Mucosa of stomach (tissue), 1 donor: ENCODE data around the gene PLRG1.

ENCODE experiments used
- H3K27me3 ChIP-seq: one replicate; pipeline ENCODE4 v1.7.0; 2013; ENCODE audit warnings: mild to moderate bottlenecking, low read length; ENCODE audit not compliant: control insufficient read depth, insufficient read depth
- H3K36me3 ChIP-seq: one replicate; pipeline ENCODE4 v1.7.0; 2013; ENCODE audit warnings: low read length; ENCODE audit not compliant: control insufficient read depth, insufficient read depth
- H3K4me1 ChIP-seq: one replicate; pipeline ENCODE4 v1.7.0; 2013; ENCODE audit warnings: mild to moderate bottlenecking, low read length; ENCODE audit not compliant: control insufficient read depth, insufficient read depth
- H3K4me3 ChIP-seq: one replicate; pipeline ENCODE4 v1.7.0; 2013; ENCODE audit warnings: low read length
- H3K9ac ChIP-seq: one replicate; pipeline ENCODE4 v1.7.0; 2013; ENCODE audit warnings: mild to moderate bottlenecking, low read length, moderate library complexity
- H3K9me3 ChIP-seq: one replicate; pipeline ENCODE4 v1.7.0; 2013; ENCODE audit warnings: mild to moderate bottlenecking, low read length, moderate library complexity; ENCODE audit not compliant: control insufficient read depth
- donor health status: Pancreatic carcinoma.

PLRG1 gene

GRCh38 chr4:154485127-154485773 is 65.0 kb downstream of the PLRG1 start:
- H3K4me3 ChIP-seq, result no peak overlapping the region
- H3K27me3 ChIP-seq, result peaks cover 15% of the 10 kb centered on the region
- H3K36me3 ChIP-seq, result no peaks in the 10 kb centered on the region
- no peaks in the 10 kb centered on the region for H3K4me1 ChIP-seq
- no peak overlapping the region for H3K9ac ChIP-seq
- H3K9me3 ChIP-seq, result no peaks in the 10 kb centered on the region
